Neural cell (in vitro differentiated cells): ENCODE results near the gene TMEM81.

Source experiments
- CTCF ChIP-seq: fragments of 450-650 bp; IDR thresholded peaks from 2 replicates; pipeline ENCODE4 v1.5.1; 2014; ENCODE audit warnings: antibody characterized with exemption, mild to moderate bottlenecking, moderate library complexity; ENCODE audit not compliant: poor library complexity, severe bottlenecking
- EP300 ChIP-seq: fragments of 450-650 bp; conservative IDR thresholded peaks from 2 replicates; pipeline ENCODE4 v1.6.1; 2014; ENCODE audit warnings: antibody characterized with exemption, mild to moderate bottlenecking, moderate library complexity; ENCODE audit not compliant: poor library complexity, severe bottlenecking
- EZH2 ChIP-seq: fragments of 200-600, 300-800 bp; shearing (Covaris generic), sonication (generic); IDR thresholded peaks from 2 replicates; pipeline ENCODE4 v1.6.1; 2014; ENCODE audit warnings: antibody characterized with exemption, low read length, borderline replicate concordance, mild to moderate bottlenecking; ENCODE audit not compliant: insufficient read depth, poor library complexity, severe bottlenecking
- POLR2AphosphoS5 ChIP-seq: IDR thresholded peaks from 2 replicates; pipeline ENCODE4 v1.6.1; 2012
- RAD21 ChIP-seq: fragments of 450-650 bp; conservative IDR thresholded peaks from 2 replicates; pipeline ENCODE4 v1.6.1; 2014; ENCODE audit warnings: antibody characterized with exemption, mild to moderate bottlenecking, moderate library complexity
- SMC3 ChIP-seq: fragments of 450-650 bp; conservative IDR thresholded peaks from 2 replicates; pipeline ENCODE4 v1.6.1; 2014; ENCODE audit warnings: antibody characterized with exemption, mild to moderate bottlenecking, moderate library complexity; ENCODE audit not compliant: poor library complexity

- TF ChIP-seq POLR2AphosphoS5, result no peak
- no peak for TF ChIP-seq SMC3
- TF ChIP-seq CTCF, result no peak
- no peak for TF ChIP-seq EZH2
- no peak for TF ChIP-seq RAD21
- no peak for TF ChIP-seq EP300
Observed at GRCh38 chr1:205064741-205065316, 19.4 kb downstream of the TMEM81 start.
